GM19023 (cell line): ENCODE measurements around the gene CEP104.

ENCODE experiments used
- ATAC-seq: cut with Tn5 transposase; IDR thresholded peaks from one replicate; pipeline ENCODE4 v1.9.1; 2021; ENCODE audit warnings: mild to moderate bottlenecking, moderate library complexity; ENCODE audit not compliant: unreplicated experiment

Gene CEP104

GRCh38 chr1:3894626-3895278 is 37.7 kb upstream of the CEP104 start:
- ATAC-seq = no peak

- no peak for ATAC-seq
Measured at GRCh38 chr1:3893190-3893589, 36.2 kb upstream of the CEP104 start.

GRCh38 chr1:3892748-3893147 is 35.7 kb upstream of the CEP104 start:
- no peak for ATAC-seq

- ATAC-seq = no peak
Measured at GRCh38 chr1:3891329-3891865, 34.4 kb upstream of the CEP104 start.

GRCh38 chr1:3890389-3891328 is 33.6 kb upstream of the CEP104 start:
- ATAC-seq = no peak

GRCh38 chr1:3889936-3890335 is 32.9 kb upstream of the CEP104 start:
- no peak for ATAC-seq

- no peak for ATAC-seq
Measured at GRCh38 chr1:3888301-3888700, 31.3 kb upstream of the CEP104 start.

GRCh38 chr1:3886691-3887090 is 29.7 kb upstream of the CEP104 start:
- no peak for ATAC-seq

GRCh38 chr1:3886106-3886670 is 29.2 kb upstream of the CEP104 start:
- no peak for ATAC-seq

GRCh38 chr1:3885611-3886010 is 28.6 kb upstream of the CEP104 start:
- no peak for ATAC-seq

GRCh38 chr1:3884966-3885365 is 28.0 kb upstream of the CEP104 start:
- no peak for ATAC-seq

GRCh38 chr1:3883194-3883925 is 26.3 kb upstream of the CEP104 start:
- no peak for ATAC-seq

GRCh38 chr1:3881193-3881480 is 24.1 kb upstream of the CEP104 start:
- ATAC-seq = no peak

GRCh38 chr1:3880429-3881192 is 23.6 kb upstream of the CEP104 start:
- ATAC-seq = no peak

GRCh38 chr1:3879787-3880428 is 22.9 kb upstream of the CEP104 start:
- ATAC-seq = no peak

- ATAC-seq = no peak
Measured at GRCh38 chr1:3879099-3879498, 22.1 kb upstream of the CEP104 start.

GRCh38 chr1:3876716-3877115 is 19.7 kb upstream of the CEP104 start:
- no peak for ATAC-seq

GRCh38 chr1:3874736-3875135 is 17.7 kb upstream of the CEP104 start:
- no peak for ATAC-seq

GRCh38 chr1:3872546-3872945 is 15.5 kb upstream of the CEP104 start:
- ATAC-seq = no peak

- ATAC-seq = no peak
Measured at GRCh38 chr1:3871451-3871805, 14.4 kb upstream of the CEP104 start.
